ENCODE measurements around the gene SDC3.

DNA sequence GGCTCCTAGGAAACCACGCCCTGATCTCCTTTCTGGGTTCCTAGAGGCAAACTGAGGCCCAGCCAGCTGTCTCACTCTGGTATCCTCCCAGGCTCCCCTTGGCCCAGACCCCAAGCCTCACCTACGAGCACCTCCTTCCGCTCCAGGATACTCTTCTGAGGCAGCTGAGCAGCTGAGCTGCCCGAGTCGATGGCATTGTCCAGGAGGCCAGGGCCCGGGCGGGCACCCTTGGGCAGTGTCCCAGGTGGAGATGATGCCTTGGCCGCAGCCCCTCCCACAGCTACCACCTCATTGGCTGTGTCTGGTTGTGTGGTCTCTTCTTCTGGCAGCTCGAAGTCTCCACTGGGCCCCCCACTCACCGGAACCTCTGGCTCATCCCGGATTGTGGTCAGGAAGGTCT is 34.4 kb downstream of the SDC3 start:
- no peak for TF ChIP-seq CTCF (IDR thresholded peaks at IDR 0.05)
- no peak for TF ChIP-seq POLR2A (IDR thresholded peaks at IDR 0.05)

Measured in lower leg skin (tissue), 3 donors.